ENCODE measurements around the gene TSPEAR.

Gene TSPEAR

DNA sequence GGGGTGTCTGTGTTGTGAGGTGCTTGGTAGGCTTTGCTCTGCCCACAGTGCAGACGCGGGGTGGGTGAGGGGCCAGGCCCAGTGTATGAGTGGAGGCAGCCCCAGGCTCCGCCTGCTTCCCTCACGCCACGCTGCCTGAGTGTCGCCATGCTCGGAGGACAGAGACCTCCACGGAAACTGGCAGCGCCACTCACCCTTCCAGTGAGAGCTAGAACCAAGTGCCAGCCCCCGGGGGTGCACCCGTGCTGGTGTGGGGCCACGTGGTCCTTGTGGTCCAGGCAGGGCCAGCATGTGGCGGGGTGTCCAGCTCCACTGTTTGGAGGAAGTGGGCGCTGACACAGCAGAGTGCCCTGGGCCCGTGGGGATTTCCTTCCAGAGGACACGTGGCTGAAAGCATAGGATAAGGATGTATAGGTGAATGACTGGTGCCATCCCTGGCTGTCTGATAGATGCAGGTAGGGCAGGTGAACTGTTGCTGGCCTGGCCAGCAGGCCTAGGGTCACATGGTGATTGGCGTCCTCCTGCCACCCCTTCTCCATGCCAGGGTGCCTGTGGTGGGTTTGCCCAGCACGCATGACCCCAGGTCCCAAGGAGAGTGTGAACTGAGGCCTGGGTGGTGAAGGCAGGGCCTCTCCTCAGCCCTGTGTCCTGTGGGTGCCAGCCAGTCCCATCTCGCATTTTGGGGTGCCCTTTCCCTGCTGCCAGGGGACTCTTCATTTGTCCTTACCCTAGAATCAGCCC, 252.2 kb downstream of the TSPEAR start:
- no peak overlapping the region for H3K27ac ChIP-seq (ENCODE audit: low read depth, low read length, poor library complexity, severe bottlenecking)
- H3K27me3 ChIP-seq (ENCODE audit: insufficient read depth, low read length) = no peaks in the 10 kb centered on the region

GRCh38 chr21:44456915-44457736, 254.2 kb downstream of the TSPEAR start:
- TF ChIP-seq CTCF (IDR thresholded peaks at IDR 0.05; ENCODE audit: low read length) (no peak), EZH2 (IDR thresholded peaks at IDR 0.05; ENCODE audit: borderline replicate concordance, low read length) (no peak)
- H2AFZ ChIP-seq (ENCODE audit: low read length) = no peak overlapping the region
- 0 out of 2 replicates have a peak, but pooled peaks cover under 1% of the 10 kb centered on the region for H3K27me3 ChIP-seq (ENCODE audit: insufficient read depth, low read length)
- H3K9me3 ChIP-seq (ENCODE audit: low read length) = peaks cover 6% of the 10 kb centered on the region; the same call in 1 of the 2 replicates
- no peak overlapping the region for H3K4me3 ChIP-seq (ENCODE audit: low read depth, low read length, poor library complexity, severe bottlenecking)
- H3K4me1 ChIP-seq (ENCODE audit: insufficient read depth, low read length, severe bottlenecking) = no peaks in the 10 kb centered on the region
- H4K20me1 ChIP-seq (ENCODE audit: insufficient read depth, low read length) = no peaks in the 10 kb centered on the region
- H3K27ac ChIP-seq (ENCODE audit: low read depth, low read length, poor library complexity, severe bottlenecking) = no peak overlapping the region
- H3K79me2 ChIP-seq (ENCODE audit: insufficient read depth, low read length) = no peaks in the 10 kb centered on the region
- H3F3A ChIP-seq (ENCODE audit: insufficient read depth, low read length) = no peaks in the 10 kb centered on the region
- no peak overlapping the region for H3K9ac ChIP-seq (ENCODE audit: low read length)
- H3K36me3 ChIP-seq (ENCODE audit: insufficient read depth, low read length) = no peaks in the 10 kb centered on the region
- no peaks in the 10 kb centered on the region for H3K9me2 ChIP-seq (ENCODE audit: low read depth, low read length)
- H3K4me2 ChIP-seq (ENCODE audit: low read length) = no peak overlapping the region

More for the DNA sequence above, 252.2 kb downstream of the TSPEAR start:
- TF ChIP-seq CTCF (IDR thresholded peaks at IDR 0.05; ENCODE audit: low read length) = no peak
- no peak for TF ChIP-seq EZH2 (IDR thresholded peaks at IDR 0.05; ENCODE audit: borderline replicate concordance, low read length)
- Histone ChIP-seq H3K4me3 (ENCODE audit: low read depth, low read length, poor library complexity, severe bottlenecking) (no peak overlapping the region), H2AFZ (ENCODE audit: low read length) (no peak overlapping the region), H3K9me2 (ENCODE audit: low read depth, low read length) (no peaks in the 10 kb centered on the region), H3K9me3 (ENCODE audit: low read length) (peaks cover 4% of the 10 kb centered on the region; the same call in 1 of the 2 replicates), H3K4me2 (ENCODE audit: low read length) (no peak overlapping the region), H4K20me1 (ENCODE audit: insufficient read depth, low read length) (no peaks in the 10 kb centered on the region), H3K9ac (ENCODE audit: low read length) (no peak overlapping the region), H3K36me3 (ENCODE audit: insufficient read depth, low read length) (no peaks in the 10 kb centered on the region), H3K4me1 (ENCODE audit: insufficient read depth, low read length, severe bottlenecking) (no peaks in the 10 kb centered on the region), H3F3A (ENCODE audit: insufficient read depth, low read length) (no peaks in the 10 kb centered on the region), H3K79me2 (ENCODE audit: insufficient read depth, low read length) (no peaks in the 10 kb centered on the region)

GRCh38 chr21:44456214-44456914, 255.0 kb downstream of the TSPEAR start:
- H3K4me2 ChIP-seq (ENCODE audit: low read length) = no peak overlapping the region
- no peaks in the 10 kb centered on the region for H3K36me3 ChIP-seq (ENCODE audit: insufficient read depth, low read length)
- H3K79me2 ChIP-seq (ENCODE audit: insufficient read depth, low read length) = no peaks in the 10 kb centered on the region
- H3K4me3 ChIP-seq (ENCODE audit: low read depth, low read length, poor library complexity, severe bottlenecking) = no peak overlapping the region
- H3K27ac ChIP-seq (ENCODE audit: low read depth, low read length, poor library complexity, severe bottlenecking) = no peak overlapping the region
- H3K9ac ChIP-seq (ENCODE audit: low read length) = no peak overlapping the region
- H3F3A ChIP-seq (ENCODE audit: insufficient read depth, low read length) = no peaks in the 10 kb centered on the region
- no peaks in the 10 kb centered on the region for H4K20me1 ChIP-seq (ENCODE audit: insufficient read depth, low read length)
- H3K9me3 ChIP-seq (ENCODE audit: low read length) = peaks cover 6% of the 10 kb centered on the region; the same call in 1 of the 2 replicates
- no peak overlapping the region for H2AFZ ChIP-seq (ENCODE audit: low read length)
- no peaks in the 10 kb centered on the region for H3K4me1 ChIP-seq (ENCODE audit: insufficient read depth, low read length, severe bottlenecking)
- no peaks in the 10 kb centered on the region for H3K9me2 ChIP-seq (ENCODE audit: low read depth, low read length)
- 0 out of 2 replicates have a peak, but pooled peaks cover 8% of the 10 kb centered on the region for H3K27me3 ChIP-seq (ENCODE audit: insufficient read depth, low read length)
- TF ChIP-seq CTCF (IDR thresholded peaks at IDR 0.05; ENCODE audit: low read length) (no peak), EZH2 (IDR thresholded peaks at IDR 0.05; ENCODE audit: borderline replicate concordance, low read length) (no peak)
